ENCODE results near the gene SLC25A21.
A peak's percentile ranks its signal among the peaks of the same experiment; 100 is the strongest.
"Not testable (repeated sequence)": the region's sequence is repeated elsewhere in the genome, so short reads cannot be mapped to it uniquely, and the experiment has no call there.

SLC25A21 gene

GRCh38 chr14:37172024-37172869 is at the start of gene SLC25A21:
Gene SLC25A21, minus strand, starts transcription at chr14:37172606.
- peak; percentile 6 to 82 (median 60) for DNase-seq

- DNase-seq, result no peak
These were observed 48.7 kb upstream of the SLC25A21 start for GRCh38 chr14:37221073-37221472.

- no peak for DNase-seq
These were observed 42.9 kb upstream of the SLC25A21 start for GRCh38 chr14:37215345-37215744.

- no peak for DNase-seq
These were observed 40.6 kb upstream of the SLC25A21 start for GRCh38 chr14:37213016-37213415.

DNA sequence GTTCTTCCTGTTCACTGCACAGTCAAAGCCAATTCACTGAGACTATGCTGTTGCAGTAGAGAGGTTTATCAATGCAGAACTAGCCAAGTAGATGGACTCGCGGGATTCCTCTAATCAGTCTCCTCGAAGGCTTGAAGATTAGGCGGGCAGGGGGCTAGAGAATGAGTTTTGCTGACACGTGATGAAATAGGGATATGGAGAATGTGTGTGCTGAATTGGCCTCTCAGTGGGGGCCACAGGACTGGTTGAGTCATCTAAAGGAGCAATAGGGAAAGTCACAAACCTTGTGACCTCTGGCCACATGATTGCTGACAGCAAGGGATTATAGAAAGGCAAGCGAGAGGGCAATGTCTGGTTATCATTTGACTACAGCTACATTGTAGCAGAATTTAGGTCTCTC is 38.0 kb upstream of the SLC25A21 start:
- DNase-seq, result no peak

DNA sequence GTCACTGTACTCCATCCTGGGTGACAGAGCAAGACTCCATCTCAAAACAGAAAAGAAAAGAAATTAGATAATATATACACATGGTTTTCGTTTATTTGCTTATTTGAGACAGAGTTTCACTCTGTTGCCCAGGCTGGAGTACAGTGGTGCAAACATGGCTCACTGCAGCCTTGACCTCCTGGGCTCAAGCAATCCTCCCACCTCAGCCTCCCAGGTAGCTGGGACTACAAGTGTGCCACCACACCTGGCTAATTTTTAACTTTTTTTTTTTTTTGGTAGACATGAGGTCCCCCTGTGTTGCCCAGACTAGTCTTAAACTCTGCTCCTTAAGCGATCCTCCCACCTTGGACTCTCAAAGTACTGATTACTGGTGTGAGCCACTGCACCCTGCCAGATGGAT is 37.2 kb upstream of the SLC25A21 start:
- DNase-seq, result not testable (repeated sequence)

DNA sequence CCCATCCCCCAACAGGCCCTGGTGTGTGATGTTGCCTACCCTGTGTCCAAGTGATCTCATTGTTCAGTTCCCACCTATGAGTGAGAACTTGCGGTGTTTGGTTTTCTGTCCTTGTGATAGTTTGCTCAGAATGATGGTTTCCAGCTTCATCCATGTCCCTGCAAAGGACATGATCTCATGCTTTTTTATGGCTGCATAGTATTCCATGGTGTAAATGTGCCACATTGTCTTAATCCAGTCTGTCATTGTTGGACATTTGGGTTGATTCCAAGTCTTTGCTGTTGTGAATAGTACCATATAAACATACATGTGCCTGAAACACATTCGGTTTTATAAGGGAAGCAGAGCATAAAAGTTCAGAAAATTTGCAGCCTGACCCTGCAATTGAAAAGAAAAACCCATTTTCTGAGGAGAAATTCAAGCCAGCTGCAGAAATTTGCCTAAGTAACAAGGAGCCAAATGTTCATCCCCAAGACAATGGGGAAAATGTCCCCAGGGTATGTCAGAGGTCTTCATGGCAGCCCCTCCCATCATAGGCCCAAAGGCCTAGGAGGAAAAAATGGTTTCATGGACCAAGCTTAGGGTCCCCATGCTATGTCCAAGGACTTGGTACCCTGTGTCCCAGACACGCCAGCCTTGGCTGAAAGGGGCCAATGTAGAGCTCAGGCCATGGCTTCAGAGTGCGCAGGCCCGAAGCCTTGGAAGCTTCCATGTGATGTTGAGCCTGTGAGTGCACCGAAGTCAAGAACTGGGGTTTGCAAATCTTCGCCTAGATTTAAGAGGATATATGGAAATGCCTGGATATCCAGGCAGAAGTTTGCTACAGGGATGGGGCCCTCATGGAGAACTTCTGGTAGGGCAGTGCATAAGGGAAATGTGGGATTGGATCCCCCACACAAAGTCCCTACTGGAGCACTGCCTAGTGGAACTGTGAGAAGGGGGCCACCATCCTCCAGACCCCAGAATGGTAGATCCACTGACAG is 33.5 kb upstream of the SLC25A21 start:
- not testable (repeated sequence) for DNase-seq

DNA sequence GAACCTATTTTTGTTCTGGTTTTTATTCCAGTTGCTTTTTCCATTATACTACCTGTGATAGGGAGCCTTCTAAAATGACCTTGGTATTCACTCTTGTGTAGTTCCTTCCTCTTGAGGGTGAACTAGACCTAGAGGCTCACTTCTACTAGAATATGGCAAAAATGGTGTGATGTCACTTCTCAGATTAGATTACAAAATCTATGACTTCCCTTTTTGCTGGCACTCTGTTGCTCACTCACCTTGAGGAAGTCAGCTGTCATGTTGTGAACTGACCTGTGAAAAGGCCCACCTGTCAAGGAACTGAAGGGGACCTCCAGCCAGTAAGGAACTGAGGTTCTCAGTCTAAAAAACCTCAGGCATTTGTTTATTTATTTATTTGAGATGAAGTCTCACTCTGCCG is 31.0 kb upstream of the SLC25A21 start:
- DNase-seq, result no peak

DNA sequence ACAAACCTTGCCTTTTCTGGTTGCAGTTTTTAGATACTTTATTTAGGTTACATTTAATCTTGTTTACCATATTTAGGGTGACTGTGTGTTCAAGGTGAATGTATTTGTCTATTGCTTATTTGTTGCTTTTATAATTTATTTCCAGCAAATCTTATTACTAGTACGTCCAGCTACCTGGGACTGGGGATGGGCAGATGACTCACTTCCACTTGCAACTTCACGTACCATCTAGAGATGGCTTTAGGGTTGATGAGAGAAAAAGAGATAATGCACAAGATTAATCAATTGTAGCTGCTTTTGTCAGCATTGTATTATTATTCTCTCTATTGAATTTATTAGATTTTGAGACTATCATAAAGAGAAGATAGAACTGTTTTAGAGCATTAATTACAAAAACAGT is 30.4 kb upstream of the SLC25A21 start:
- DNase-seq, result no peak

GRCh38 chr14:37202265-37202664 is 29.9 kb upstream of the SLC25A21 start:
- DNase-seq, result no peak

GRCh38 chr14:37201724-37202123 is 29.3 kb upstream of the SLC25A21 start:
- DNase-seq, result no peak

GRCh38 chr14:37198907-37199306 is 26.5 kb upstream of the SLC25A21 start:
- DNase-seq, result no peak

- no peak for DNase-seq
These were observed 25.8 kb upstream of the SLC25A21 start for GRCh38 chr14:37198273-37198598.

DNA sequence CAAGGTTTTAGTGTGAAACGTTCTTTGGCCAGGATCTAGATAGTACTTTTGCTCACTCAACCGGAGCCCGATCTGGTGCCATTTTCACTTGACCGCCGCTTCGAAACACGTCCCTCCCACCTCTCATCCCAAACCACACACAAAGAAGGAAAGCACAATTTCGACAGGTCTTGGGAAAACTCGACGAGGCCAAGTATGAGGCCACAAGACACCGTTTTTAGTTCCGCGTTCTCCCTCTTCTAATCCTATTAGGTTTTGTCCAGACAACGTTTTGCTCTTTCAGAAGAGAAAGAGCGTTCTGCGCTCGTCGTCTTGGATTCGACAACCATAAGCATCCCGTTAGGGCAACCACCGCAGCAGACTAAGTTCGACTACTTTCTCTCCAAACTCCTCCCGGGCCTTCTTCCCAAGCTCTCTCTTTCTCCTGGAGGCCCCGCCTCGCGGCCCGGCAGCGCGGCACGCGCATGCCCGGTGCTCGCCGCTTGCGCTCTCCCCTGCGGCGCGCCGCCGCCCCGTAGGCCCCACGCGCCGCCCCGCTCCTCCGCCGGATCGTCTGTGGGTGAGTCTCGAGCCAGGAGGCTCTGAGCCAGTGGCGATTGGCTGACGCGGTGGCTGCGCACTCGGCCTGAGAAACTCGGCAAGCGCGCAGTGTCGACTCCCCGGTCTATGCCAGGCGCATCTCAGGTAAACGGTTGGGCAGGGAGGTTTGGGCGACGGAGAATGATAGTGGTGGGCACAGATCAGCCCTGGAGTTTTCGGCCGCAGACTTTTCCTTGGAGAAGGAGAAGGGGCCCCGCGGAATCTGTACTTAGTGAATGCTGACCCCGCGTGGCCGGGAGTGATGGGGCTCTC is 25.2 kb upstream of the SLC25A21 start, which contains the start of gene MIPOL1:
Gene MIPOL1 (plus strand): TSS at position 517 of the 852 bp plus-strand sequence. CDS start 49,952 bp downstream, outside the sequence.
- peak in 54 of 56 donors; percentile 16 to 85 (median 68) for DNase-seq

GRCh38 chr14:37196604-37197420 is 24.4 kb upstream of the SLC25A21 start:
- DNase-seq, result no peak

DNA sequence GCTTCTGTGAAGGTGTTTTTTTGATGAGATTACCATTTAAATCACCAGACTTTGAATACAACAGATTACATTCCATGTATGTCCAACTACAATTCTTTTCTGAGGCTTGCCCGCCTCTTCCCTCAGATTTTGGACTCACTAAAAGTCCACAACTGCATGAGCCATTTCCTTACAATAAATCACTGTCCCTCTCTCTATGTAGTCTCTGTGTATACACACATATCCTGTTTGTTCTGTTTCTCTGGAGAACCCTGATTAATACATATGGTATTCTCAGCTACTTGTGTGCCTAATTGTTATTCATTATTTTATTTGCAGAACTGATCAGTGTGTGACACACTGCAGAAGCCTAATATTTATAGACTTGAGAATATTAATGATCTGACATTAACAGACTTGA is 22.9 kb upstream of the SLC25A21 start:
- no peak for DNase-seq

GRCh38 chr14:37194698-37195097 is 22.3 kb upstream of the SLC25A21 start:
- no peak for DNase-seq

- DNase-seq, result not testable (repeated sequence)
These were observed 17.3 kb upstream of the SLC25A21 start for GRCh38 chr14:37189733-37190132.

- not testable (repeated sequence) for DNase-seq
These were observed 15.6 kb upstream of the SLC25A21 start for GRCh38 chr14:37187840-37188577.

Measured in amygdala (tissue), 56 donors.